ENCODE measurements around the gene KCNIP4.

The KCNIP4 gene

GRCh38 chr4:21678711-21679110 lies 269.9 kb downstream of the KCNIP4 start:
- DNase-seq = no peak

GRCh38 chr4:21677173-21677572 lies 271.4 kb downstream of the KCNIP4 start:
- no peak for DNase-seq

GRCh38 chr4:21664355-21664754 lies 284.2 kb downstream of the KCNIP4 start:
- no peak for DNase-seq

- DNase-seq = peak; percentile 74
These were observed 291.7 kb downstream of the KCNIP4 start for GRCh38 chr4:21656832-21657231.

GRCh38 chr4:21655031-21655430 lies 293.5 kb downstream of the KCNIP4 start:
- DNase-seq = no peak

- no peak for DNase-seq
These were observed 295.9 kb downstream of the KCNIP4 start for GRCh38 chr4:21652508-21653231.

GRCh38 chr4:21649391-21650090 lies 299.0 kb downstream of the KCNIP4 start:
- DNase-seq = peak; percentile 15

- no peak for DNase-seq
These were observed 302.8 kb downstream of the KCNIP4 start for GRCh38 chr4:21645776-21646175.

- no peak for DNase-seq
These were observed 306.9 kb downstream of the KCNIP4 start for GRCh38 chr4:21641696-21642095.

GRCh38 chr4:21638171-21638725 lies 310.3 kb downstream of the KCNIP4 start:
- DNase-seq = no peak

GRCh38 chr4:21628916-21629610 lies 319.5 kb downstream of the KCNIP4 start:
- DNase-seq = no peak

GRCh38 chr4:21628116-21628670 lies 320.4 kb downstream of the KCNIP4 start:
- DNase-seq = no peak

GRCh38 chr4:21625447-21625846 lies 323.1 kb downstream of the KCNIP4 start:
- DNase-seq = no peak

- DNase-seq = no peak
These were observed 343.6 kb downstream of the KCNIP4 start for GRCh38 chr4:21605006-21605405.

- no peak for DNase-seq
These were observed 352.1 kb downstream of the KCNIP4 start for GRCh38 chr4:21596521-21596920.

- no peak for DNase-seq
These were observed 354.9 kb downstream of the KCNIP4 start for GRCh38 chr4:21593671-21594001.

GRCh38 chr4:21592970-21593670 lies 355.5 kb downstream of the KCNIP4 start:
- DNase-seq = no peak

GRCh38 chr4:21577056-21577455 lies 371.5 kb downstream of the KCNIP4 start:
- no peak for DNase-seq

GRCh38 chr4:21571100-21571499 lies 377.5 kb downstream of the KCNIP4 start:
- DNase-seq = no peak

GRCh38 chr4:21569638-21570037 lies 378.9 kb downstream of the KCNIP4 start:
- no peak for DNase-seq

GRCh38 chr4:21555083-21555482 lies 393.5 kb downstream of the KCNIP4 start:
- no peak for DNase-seq

- DNase-seq = no peak
These were observed 394.1 kb downstream of the KCNIP4 start for GRCh38 chr4:21554500-21554899.

- no peak for DNase-seq
These were observed 394.5 kb downstream of the KCNIP4 start for GRCh38 chr4:21554066-21554465.

Measured in kidney glomerular epithelial cell (primary cell).